Epithelial cell of prostate (primary cell): ENCODE data around the gene NRXN3.

Experiments used
- DNase-seq: peaks from one replicate; pipeline ENCODE4 v3.0.0-alpha.2; 2011; ENCODE audit warnings: low read depth, low spot score
- H3K27ac ChIP-seq: fragments of 450-650 bp; 2 replicates; pipeline ENCODE4 v1.5.1; 2017; ENCODE audit warnings: mild to moderate bottlenecking

The NRXN3 gene

DNA sequence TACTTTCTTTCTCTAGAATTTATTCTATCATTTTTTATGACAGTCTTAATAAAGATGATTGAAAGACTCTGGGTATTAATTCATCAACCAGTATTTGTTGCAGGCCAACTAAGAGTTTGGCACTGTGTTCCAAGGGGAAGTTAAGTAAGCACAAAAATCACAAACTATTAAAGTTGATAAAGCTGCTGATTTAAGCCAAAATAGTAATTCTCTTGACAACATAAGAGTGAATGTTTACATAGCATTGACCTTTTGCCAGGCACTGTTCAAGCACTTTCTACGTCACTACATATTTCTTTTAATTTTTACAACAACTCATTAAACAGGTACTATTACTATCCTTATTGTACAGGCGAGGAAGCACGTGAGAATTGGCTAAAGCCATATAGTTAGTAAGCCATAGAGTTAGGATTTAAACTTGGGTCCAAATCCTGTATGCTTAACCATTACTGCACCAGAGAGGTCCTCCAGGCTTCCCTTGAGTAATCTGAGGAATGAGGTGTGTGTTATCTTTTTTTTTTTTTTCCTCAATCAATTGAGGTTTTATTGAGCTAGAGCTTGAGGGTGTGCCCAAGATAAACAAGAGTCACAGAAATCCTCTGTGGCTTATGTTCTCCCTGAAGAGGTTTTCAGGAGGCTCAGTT is 1031.5 kb downstream of the NRXN3 start:
- no peak for DNase-seq
- H3K27ac ChIP-seq: no peak overlapping the region

DNA sequence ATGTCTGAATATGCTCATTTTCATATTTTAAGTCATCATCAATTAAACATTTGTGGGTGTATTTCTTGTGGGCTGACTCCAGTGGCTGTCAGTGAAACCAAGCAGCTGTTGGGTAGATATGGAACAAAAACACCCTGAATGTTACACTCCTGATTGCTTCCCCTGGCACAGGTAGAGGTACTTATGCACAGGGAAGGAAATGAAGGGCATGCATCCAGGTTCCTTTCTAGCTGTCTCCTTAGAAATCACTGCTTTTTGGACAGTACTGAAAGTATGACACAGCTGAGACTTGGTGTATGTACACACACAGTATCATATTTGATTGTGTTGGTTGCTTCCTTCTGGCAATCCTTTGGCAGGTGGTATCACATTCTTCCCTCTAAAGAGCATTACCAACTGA is 1034.4 kb downstream of the NRXN3 start:
- no peak overlapping the region for H3K27ac ChIP-seq
- DNase-seq: no peak

- no peak overlapping the region for H3K27ac ChIP-seq
- DNase-seq: no peak
Measured at GRCh38 chr14:79209418-79209817, 1039.2 kb downstream of the NRXN3 start.

GRCh38 chr14:79225815-79226214 is 1055.6 kb downstream of the NRXN3 start:
- H3K27ac ChIP-seq: no peak overlapping the region
- DNase-seq: no peak

DNA sequence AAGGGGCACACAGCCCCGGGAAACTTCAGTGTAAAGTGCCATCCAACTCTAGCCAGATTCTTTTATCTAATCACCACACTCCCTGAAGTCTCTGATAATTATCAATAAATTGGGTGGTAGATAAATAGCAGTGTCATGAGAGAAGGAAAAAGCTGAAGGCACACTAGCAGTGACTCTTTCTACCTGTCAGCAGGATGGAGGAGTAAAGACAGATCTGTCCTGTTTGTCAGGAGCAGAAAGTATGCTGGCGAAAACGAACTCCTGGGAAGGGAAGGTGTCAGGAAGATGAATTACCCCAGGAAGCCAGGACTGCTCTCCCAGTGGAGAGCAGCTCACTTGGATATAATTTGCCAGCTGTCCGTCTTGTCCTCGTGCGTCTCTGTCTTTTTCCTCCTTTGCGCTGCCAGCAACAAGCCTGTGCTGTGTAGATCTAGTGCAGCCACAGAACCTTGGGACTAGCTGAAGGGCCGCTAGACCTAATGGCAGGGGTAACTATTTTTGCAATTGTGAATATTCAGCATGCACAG is 1059.3 kb downstream of the NRXN3 start:
- H3K27ac ChIP-seq: no peak overlapping the region
- DNase-seq: no peak

DNA sequence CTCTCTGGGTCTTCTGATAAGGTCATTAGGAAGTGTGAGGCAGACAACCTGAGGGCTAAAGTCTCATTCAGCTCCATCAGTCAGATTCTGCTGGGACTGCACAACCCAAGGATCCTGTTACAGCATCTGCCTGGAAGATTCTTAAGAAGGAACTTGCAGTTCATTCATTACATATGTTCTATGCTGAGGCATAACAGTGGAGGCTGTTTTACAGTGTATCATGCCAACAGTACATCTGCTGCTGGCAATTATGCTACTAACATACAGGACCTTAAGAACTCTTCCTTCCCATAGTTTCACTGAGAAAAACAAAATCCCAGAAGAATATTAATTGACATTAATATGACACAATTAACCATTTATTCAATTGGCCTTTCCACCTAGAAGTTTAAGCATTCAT is 1072.5 kb downstream of the NRXN3 start:
- no peak overlapping the region for H3K27ac ChIP-seq
- no peak for DNase-seq

DNA sequence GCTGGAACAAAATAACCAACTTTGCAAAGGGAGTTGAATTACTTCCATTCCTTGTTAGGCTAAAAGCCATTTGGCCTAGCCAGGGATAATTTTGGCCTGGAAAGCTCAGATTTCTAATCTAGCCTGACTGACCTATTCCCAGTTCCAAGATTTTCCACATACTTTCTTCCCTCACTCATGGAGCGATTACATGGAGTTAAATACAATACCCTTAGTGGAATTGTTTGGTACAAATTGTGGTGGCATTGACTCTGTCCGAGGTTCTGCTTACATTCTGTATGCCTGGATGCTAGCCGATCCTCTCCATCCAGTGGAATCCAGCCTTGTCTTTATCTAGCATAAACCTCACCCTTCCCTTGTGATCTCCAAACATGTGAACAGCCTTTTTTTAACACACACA is 1076.0 kb downstream of the NRXN3 start:
- H3K27ac ChIP-seq: no peak overlapping the region
- DNase-seq: no peak

DNA sequence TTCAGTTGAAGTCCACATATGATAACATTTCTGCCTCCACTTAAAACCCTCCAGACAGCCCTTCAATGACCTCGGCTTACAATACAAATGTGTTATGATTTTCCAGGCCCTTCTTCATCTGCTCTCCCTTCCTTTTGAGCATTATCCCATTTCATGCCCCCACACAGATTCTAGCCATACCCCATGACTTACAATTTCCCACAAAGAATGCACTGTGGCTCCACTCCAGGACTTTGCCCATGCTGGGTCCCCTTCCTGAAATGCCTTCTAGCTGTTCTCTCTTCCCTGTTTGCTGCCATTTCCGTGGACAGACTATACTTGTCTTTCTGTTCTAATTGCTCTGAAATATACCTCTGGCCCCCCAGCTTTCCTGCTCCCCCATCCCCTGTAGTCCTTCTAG is 1078.0 kb downstream of the NRXN3 start:
- no peak for DNase-seq
- no peak overlapping the region for H3K27ac ChIP-seq

- no peak for DNase-seq
- no peak overlapping the region for H3K27ac ChIP-seq
Measured at GRCh38 chr14:79248771-79249170, 1078.6 kb downstream of the NRXN3 start.

DNA sequence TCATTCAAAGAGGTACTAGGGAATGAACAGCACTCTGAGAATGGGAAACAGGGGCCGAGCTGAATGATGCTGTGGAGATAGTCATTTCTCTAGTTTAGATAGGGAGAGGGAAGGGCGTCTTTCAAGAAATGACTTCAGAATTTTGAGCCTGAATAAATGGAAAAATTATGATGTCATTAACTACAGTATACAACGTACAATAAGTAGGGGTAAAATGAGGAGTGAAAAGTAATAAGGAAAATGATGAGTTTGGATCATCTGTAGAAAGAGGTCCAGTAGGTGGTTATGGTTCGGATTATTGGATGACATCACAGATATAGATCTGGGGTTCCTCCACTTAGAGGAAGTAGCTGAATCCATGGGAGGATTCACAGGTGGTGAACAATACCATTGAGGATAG is 1081.1 kb downstream of the NRXN3 start:
- no peak for DNase-seq
- H3K27ac ChIP-seq: no peak overlapping the region

DNA sequence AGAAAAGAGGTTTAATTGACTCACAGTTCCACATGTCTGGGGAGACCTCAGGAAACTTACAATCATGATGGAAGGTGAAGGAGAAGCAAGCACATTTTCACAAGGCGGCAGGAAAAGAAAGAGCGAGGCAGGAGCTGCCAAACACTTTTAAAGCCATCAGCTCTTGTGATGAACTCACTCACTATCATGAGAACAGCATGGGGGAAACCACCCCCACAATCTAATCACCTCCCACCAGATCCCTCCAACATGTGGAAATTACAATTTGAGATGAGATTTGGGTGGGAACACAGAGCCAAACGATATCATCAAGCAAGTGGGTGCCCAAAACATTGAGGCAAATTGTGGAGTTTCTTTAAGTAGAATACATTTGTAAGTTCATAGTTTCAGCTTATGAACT is 1083.4 kb downstream of the NRXN3 start:
- no peak overlapping the region for H3K27ac ChIP-seq
- no peak for DNase-seq

- no peak for DNase-seq
- H3K27ac ChIP-seq: no peak overlapping the region
Measured at GRCh38 chr14:79254069-79254775, 1084.0 kb downstream of the NRXN3 start.

GRCh38 chr14:79256380-79256779 is 1086.2 kb downstream of the NRXN3 start:
- H3K27ac ChIP-seq: no peak overlapping the region
- DNase-seq: no peak

- no peak overlapping the region for H3K27ac ChIP-seq
- no peak for DNase-seq
Measured at GRCh38 chr14:79260406-79260805, 1090.2 kb downstream of the NRXN3 start.

DNA sequence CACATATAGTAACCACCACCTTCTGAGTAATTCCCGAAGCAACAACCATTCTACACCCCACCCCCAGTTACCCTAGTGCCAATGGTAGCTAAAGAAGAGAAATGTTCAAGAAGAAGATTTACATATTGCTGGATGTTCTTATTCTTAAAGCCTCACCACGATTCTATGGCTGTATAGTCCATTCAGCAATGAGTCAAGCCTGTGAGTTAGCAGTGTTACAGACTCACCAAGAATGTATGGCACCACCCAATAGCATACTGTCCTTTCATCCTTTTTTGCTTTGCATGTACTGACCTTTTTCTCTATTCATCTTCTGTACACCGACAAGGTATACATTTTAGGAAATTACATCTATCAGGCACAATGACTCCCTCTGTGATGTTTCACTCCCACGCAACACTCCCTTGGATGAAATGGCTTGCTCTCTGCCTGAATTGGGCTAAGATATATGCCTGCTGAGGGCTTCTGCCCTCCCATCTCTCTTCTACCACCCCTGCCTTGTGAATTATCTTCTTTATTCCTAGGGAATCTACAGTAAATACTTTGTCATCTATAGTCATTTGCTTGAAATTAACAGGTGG is 1095.3 kb downstream of the NRXN3 start:
- DNase-seq: no peak
- H3K27ac ChIP-seq: no peak overlapping the region

- no peak overlapping the region for H3K27ac ChIP-seq
- DNase-seq: no peak
Measured at GRCh38 chr14:79270361-79270760, 1100.2 kb downstream of the NRXN3 start.

DNA sequence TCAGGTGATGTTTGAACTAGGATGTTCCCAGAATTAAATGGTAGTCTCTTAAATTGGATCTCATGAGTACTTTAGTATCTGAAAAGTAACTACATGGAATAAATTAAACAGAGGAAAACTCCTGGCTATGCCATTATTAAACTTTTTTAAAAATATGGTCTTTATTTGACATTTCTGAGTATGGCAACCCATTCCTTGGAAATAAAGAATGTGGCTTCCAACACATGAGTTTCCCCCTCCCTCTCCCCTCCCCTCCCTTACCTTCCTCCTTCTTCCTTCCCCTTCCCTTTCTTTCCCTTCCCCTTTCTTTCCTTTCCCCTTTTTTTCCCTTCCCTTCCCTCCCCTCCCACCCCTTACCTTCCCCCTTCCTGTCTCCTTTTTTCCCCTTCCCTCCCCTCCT is 1100.9 kb downstream of the NRXN3 start:
- DNase-seq: no peak
- no peak overlapping the region for H3K27ac ChIP-seq

DNA sequence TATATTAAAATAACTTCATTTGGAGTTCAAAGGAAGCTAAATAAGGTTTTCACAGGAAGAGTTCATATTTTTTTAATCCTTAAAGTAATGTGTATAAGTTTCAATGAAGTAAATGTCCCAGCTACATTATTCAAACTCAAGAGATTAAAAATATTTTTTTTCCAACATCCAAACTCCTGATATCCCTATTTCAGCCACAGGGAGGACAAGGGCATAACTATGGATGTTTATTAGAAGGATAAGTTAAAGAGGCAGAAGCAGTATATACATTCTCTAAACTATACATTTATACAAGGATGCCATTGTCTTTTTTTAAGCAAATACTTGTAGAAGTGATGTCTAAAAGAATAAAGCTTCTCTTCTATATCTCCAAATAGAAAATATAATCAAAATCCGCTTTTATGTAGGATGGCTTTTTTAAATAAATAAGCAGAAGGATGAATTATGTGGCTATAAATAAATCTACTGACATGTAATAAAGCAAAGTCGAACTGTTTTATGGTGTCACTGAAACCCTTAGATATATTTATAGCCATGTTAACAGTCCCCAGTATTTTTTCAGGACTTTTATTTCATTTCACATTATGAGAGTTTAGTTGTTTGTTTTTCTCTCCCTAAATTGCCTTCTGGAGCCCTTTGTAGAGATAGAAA is 1104.6 kb downstream of the NRXN3 start:
- no peak for DNase-seq
- H3K27ac ChIP-seq: no peak overlapping the region

GRCh38 chr14:79275292-79275655 is 1105.1 kb downstream of the NRXN3 start:
- H3K27ac ChIP-seq: no peak overlapping the region
- no peak for DNase-seq

GRCh38 chr14:79278286-79278797 is 1108.2 kb downstream of the NRXN3 start:
- no peak overlapping the region for H3K27ac ChIP-seq
- DNase-seq: no peak
